Neural cell (in vitro differentiated cells): ENCODE results near the gene CADM4.
"Not testable (repeated sequence)": the region's sequence is repeated elsewhere in the genome, so short reads cannot be mapped to it uniquely, and the experiment has no call there.

Experiments used
- EZH2 ChIP-seq: fragments of 200-600, 300-800 bp; shearing (Covaris generic), sonication (generic); IDR thresholded peaks from 2 replicates; pipeline ENCODE4 v1.6.1; 2014; ENCODE audit warnings: antibody characterized with exemption, low read length, borderline replicate concordance, mild to moderate bottlenecking; ENCODE audit not compliant: insufficient read depth, poor library complexity, severe bottlenecking
- POLR2AphosphoS5 ChIP-seq: IDR thresholded peaks from 2 replicates; pipeline ENCODE4 v1.6.1; 2012

DNA sequence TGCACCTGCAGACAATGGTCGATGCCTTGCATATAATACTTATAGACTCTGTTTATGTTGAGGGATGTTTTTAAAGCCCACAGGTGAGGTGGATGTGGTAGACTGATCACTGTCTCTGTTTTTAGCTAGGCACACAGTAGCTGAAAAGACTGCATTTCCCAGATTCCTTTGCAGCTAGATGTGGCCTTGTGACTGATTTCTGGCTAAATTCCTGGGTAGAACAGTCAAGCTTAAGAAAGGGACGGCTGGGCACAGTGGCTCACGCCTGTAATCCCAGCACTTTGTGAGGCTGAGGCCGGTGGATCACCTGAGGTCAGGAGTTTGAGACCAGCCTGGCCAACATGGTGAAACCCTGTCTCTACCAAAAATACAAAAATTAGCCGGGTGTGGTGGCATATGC is 39.3 kb downstream of the CADM4 start:
- TF ChIP-seq EZH2, POLR2AphosphoS5: not testable (repeated sequence)
